H9 (cell line): Measurements from ENCODE around the gene CAVIN4. TPM values are rescaled to one million over a fixed set of nuclear protein-coding genes. Genes with fewer than 3 reads are reported as not detected.

Experiments used
- DNase-seq: peaks from one replicate; pipeline ENCODE4 v3.0.0-alpha.2; 2017
- H2AFZ ChIP-seq: one replicate; pipeline ENCODE4 v1.6.1; 2013; ENCODE audit warnings: mild to moderate bottlenecking, low read length, control low read depth, moderate library complexity
- H2AK5ac ChIP-seq: 2 replicates; pipeline ENCODE4 v1.6.1; 2013; ENCODE audit warnings: low read length, control low read depth, mixed read lengths; ENCODE audit not compliant: insufficient read length
- H2BK120ac ChIP-seq: one replicate; pipeline ENCODE4 v1.6.1; 2013; ENCODE audit warnings: low read depth, mild to moderate bottlenecking, low read length, control low read depth, inconsistent platforms; ENCODE audit not compliant: poor library complexity, severe bottlenecking
- H2BK12ac ChIP-seq: 2 replicates; pipeline ENCODE4 v1.6.1; 2013; ENCODE audit warnings: low read length, control low read depth, mixed read lengths, low read depth; ENCODE audit not compliant: insufficient read length
- H2BK15ac ChIP-seq: 2 replicates; pipeline ENCODE4 v1.6.1; 2013; ENCODE audit warnings: low read depth, low read length, control low read depth
- H2BK20ac ChIP-seq: one replicate; pipeline ENCODE4 v1.6.1; 2013; ENCODE audit warnings: low read depth, mild to moderate bottlenecking, low read length, control low read depth, inconsistent platforms; ENCODE audit not compliant: poor library complexity, severe bottlenecking
- H2BK5ac ChIP-seq: 2 replicates; pipeline ENCODE4 v1.6.1; 2013; ENCODE audit warnings: low read length, control low read depth, mixed read lengths; ENCODE audit not compliant: insufficient read length
- H3K14ac ChIP-seq: 2 replicates; pipeline ENCODE4 v1.6.1; 2013; ENCODE audit warnings: low read length, control low read depth; ENCODE audit not compliant: insufficient read depth
- H3K18ac ChIP-seq: 2 replicates; pipeline ENCODE4 v1.6.1; 2013; ENCODE audit warnings: low read depth, mild to moderate bottlenecking, mixed read lengths, low read length, control low read depth; ENCODE audit not compliant: insufficient read length
- H3K23ac ChIP-seq: 2 replicates; pipeline ENCODE4 v1.6.1; 2013; ENCODE audit warnings: low read length, control low read depth, mixed read lengths, low read depth; ENCODE audit not compliant: insufficient read length
- H3K23me2 ChIP-seq: 2 replicates; pipeline ENCODE4 v1.6.1; 2013; ENCODE audit warnings: low read depth, mild to moderate bottlenecking, mixed read lengths, low read length, control low read depth; ENCODE audit not compliant: insufficient read length, poor library complexity, severe bottlenecking
- H3K27ac ChIP-seq: 2 replicates; pipeline ENCODE4 v1.5.1; 2013; ENCODE audit warnings: low read length, control low read depth, mixed read lengths, low read depth; ENCODE audit not compliant: insufficient read length
- H3K27me3 ChIP-seq: 2 replicates; pipeline ENCODE4 v1.6.1; 2013; ENCODE audit warnings: low read length, control low read depth, inconsistent platforms; ENCODE audit not compliant: insufficient read depth
- H3K4ac ChIP-seq: 2 replicates; pipeline ENCODE4 v1.6.1; 2013; ENCODE audit warnings: low read depth, mild to moderate bottlenecking, control low read depth, inconsistent platforms, low read length, moderate library complexity
- H3K4me1 ChIP-seq: 2 replicates; pipeline ENCODE4 v1.6.1; 2013; ENCODE audit warnings: low read length, control low read depth, inconsistent platforms; ENCODE audit not compliant: insufficient read depth
- H3K4me2 ChIP-seq: 2 replicates; pipeline ENCODE4 v1.6.1; 2013; ENCODE audit warnings: low read length, control low read depth, mixed read lengths; ENCODE audit not compliant: insufficient read length, insufficient read depth
- H3K56ac ChIP-seq: 2 replicates; pipeline ENCODE4 v1.6.1; 2013; ENCODE audit warnings: low read depth, mild to moderate bottlenecking, mixed read lengths, low read length, control low read depth; ENCODE audit not compliant: insufficient read length
- H3K79me1 ChIP-seq: 2 replicates; pipeline ENCODE4 v1.6.1; 2013; ENCODE audit warnings: low read depth, mild to moderate bottlenecking, moderate library complexity, low read length, control low read depth, inconsistent platforms; ENCODE audit not compliant: insufficient read depth, poor library complexity, severe bottlenecking
- H3K79me2 ChIP-seq: 2 replicates; pipeline ENCODE4 v1.6.1; 2013; ENCODE audit warnings: low read length, control low read depth, inconsistent platforms; ENCODE audit not compliant: insufficient read depth
- H3K9ac ChIP-seq: 2 replicates; pipeline ENCODE4 v1.6.1; 2013; ENCODE audit warnings: low read length, control low read depth, mixed read lengths; ENCODE audit not compliant: insufficient read length; ENCODE audit errors: extremely low read depth
- H3K9me3 ChIP-seq: one replicate; pipeline ENCODE4 v1.6.1; 2013; ENCODE audit warnings: low read depth, low read length, inconsistent platforms; ENCODE audit not compliant: control insufficient read depth
- H3T11ph ChIP-seq: one replicate; pipeline ENCODE4 v1.6.1; 2013; ENCODE audit warnings: mild to moderate bottlenecking, low read length, control low read depth, inconsistent platforms
- H4K20me1 ChIP-seq: one replicate; pipeline ENCODE4 v1.6.1; 2013; ENCODE audit not compliant: control insufficient read depth, insufficient read length, insufficient read depth
- H4K5ac ChIP-seq: 2 replicates; pipeline ENCODE4 v1.6.1; 2013; ENCODE audit warnings: low read depth, mild to moderate bottlenecking, mixed read lengths, low read length, control low read depth; ENCODE audit not compliant: insufficient read length
- H4K8ac ChIP-seq: replicated peaks from 2 replicates; pipeline ENCODE4 v1.6.1; 2013; ENCODE audit warnings: low read length, control low read depth, mixed read lengths, low read depth; ENCODE audit not compliant: insufficient read length
- H4K91ac ChIP-seq: 2 replicates; pipeline ENCODE4 v1.6.1; 2013; ENCODE audit warnings: low read depth, mild to moderate bottlenecking, moderate library complexity, mixed read lengths, low read length, control low read depth; ENCODE audit not compliant: insufficient read length
- H3K27ac Mint-ChIP-seq, 3 experiments: 2 replicates in 2 of 3; 3 replicates in 1 of 3; pipeline ENCODE4 v1.8.0; 2020 to 2021; ENCODE audit warnings: mixed read lengths in 3 of 3, mild to moderate bottlenecking in 1 of 3, moderate library complexity in 1 of 3
- H3K27me3 Mint-ChIP-seq: 2 replicates; pipeline ENCODE4 v1.8.0; 2021; ENCODE audit warnings: low read depth, mild to moderate bottlenecking, moderate library complexity, mixed read lengths
- H3K36me3 Mint-ChIP-seq, 3 experiments: 2 replicates in 2 of 3; 3 replicates in 1 of 3; pipeline ENCODE4 v1.8.0; 2020 to 2021; ENCODE audit warnings: low read depth in 3 of 3, mixed read lengths in 3 of 3; ENCODE audit not compliant: insufficient read depth in 1 of 3
- H3K4me1 Mint-ChIP-seq, 2 experiments: 2 replicates each; pipeline ENCODE4 v1.8.0; 2020; ENCODE audit warnings: mixed read lengths in 2 of 2
- H3K4me3 Mint-ChIP-seq, 2 experiments: 2 replicates in 1 of 2; 3 replicates in 1 of 2; pipeline ENCODE4 v1.8.0; 2020 to 2021; ENCODE audit warnings: mild to moderate bottlenecking in 2 of 2, mixed read lengths in 2 of 2, moderate library complexity in 1 of 2
- H3K9me3 Mint-ChIP-seq, 2 experiments: 2 replicates in 1 of 2; 3 replicates in 1 of 2; pipeline ENCODE4 v1.8.0; 2020; ENCODE audit warnings: mild to moderate bottlenecking in 2 of 2, mixed read lengths in 2 of 2, moderate library complexity in 1 of 2
- WGBS: extraction: QIAGEN DNeasy Blood & Tissue Kit; methylation state at CpG from one replicate; pipeline ENCODE4 v1.1.7; 2013; ENCODE audit warnings: missing lambda C conversion rate, low lambda C conversion rate, mixed read lengths; ENCODE audit not compliant: insufficient read length; ENCODE audit errors: extremely low coverage; 5-methylcytosine and 5-hydroxymethylcytosine counted together
- total RNA-seq: library from RNA; stranded (reverse); gene quantifications from 2 replicates; pipeline ENCODE4 v1.2.1, GENCODE V29; 2021
- TF ChIP-seq, protein P1 (sequence below): fragments of 200-600 bp; sonication (generic); conservative IDR thresholded peaks from 3 replicates; pipeline ENCODE4 v1.8.0; 2021; ENCODE audit warnings: antibody characterized with exemption, mild to moderate bottlenecking

The CAVIN4 gene
- total RNA-seq, 1 experiment from 2014 or later, result 7.3 TPM

DNA sequence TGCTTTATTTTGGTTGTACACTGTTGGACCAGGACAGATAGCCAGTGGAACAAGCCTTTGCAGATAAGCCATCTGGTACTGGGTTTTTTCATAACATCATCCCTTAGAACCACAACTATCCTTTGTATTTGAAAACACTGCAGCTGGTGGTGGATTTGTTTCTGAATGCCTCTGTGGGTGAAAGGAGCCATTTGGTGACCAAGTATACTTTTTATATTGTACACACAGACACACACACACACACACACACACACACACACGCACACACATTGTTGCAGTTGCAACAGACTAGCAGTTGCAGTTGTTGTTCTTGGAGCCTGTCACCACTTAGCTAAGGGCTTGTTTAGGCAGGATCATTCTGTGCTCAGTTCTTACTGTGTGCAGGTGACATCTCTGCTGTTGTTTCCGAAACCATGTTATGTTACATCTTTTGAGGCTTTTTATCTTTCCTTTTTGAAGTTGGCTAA, 22.9 kb upstream of the CAVIN4 start:
- no peak overlapping the region for H3K18ac ChIP-seq
- H2BK20ac ChIP-seq, result no peak overlapping the region
- H2BK15ac ChIP-seq, result no peak overlapping the region
- no peaks in the 10 kb centered on the region for H3K4me1 ChIP-seq
- no peak overlapping the region for H4K5ac ChIP-seq
- no peaks in the 10 kb centered on the region for H3K27me3 ChIP-seq
- H3K27ac Mint-ChIP-seq, result no peak overlapping the region
- no CpG with 5 or more reads among the region's 2 CpGs for WGBS
- no peak overlapping the region for H3K14ac ChIP-seq
- H2AFZ ChIP-seq, result no peak overlapping the region
- no peak overlapping the region for H3T11ph ChIP-seq
- H3K4ac ChIP-seq, result no peak overlapping the region
- no peak overlapping the region for H3K9ac ChIP-seq
- H3K4me3 Mint-ChIP-seq, result no peak overlapping the region
- H3K36me3 Mint-ChIP-seq, result peaks cover 14 to 38% (median 29%) of the 10 kb centered on the region in 3 experiments; a peak in 6 of 7 replicates
- no peak overlapping the region for H2BK5ac ChIP-seq
- no peak overlapping the region for H4K8ac ChIP-seq
- H3K56ac ChIP-seq, result no peak overlapping the region
- H3K4me1 Mint-ChIP-seq, result no peaks in the 10 kb centered on the region
- no peaks in the 10 kb centered on the region for H3K79me1 ChIP-seq
- H3K9me3 Mint-ChIP-seq, result no peaks in the 10 kb centered on the region
- no peaks in the 10 kb centered on the region for H3K27me3 Mint-ChIP-seq
- no peak overlapping the region for H2BK120ac ChIP-seq
- no peak overlapping the region for H2AK5ac ChIP-seq
- no peak overlapping the region for H3K27ac ChIP-seq
- no peak overlapping the region for H2BK12ac ChIP-seq
- H3K23me2 ChIP-seq, result no peaks in the 10 kb centered on the region
- H3K79me2 ChIP-seq, result no peaks in the 10 kb centered on the region
- peaks cover 3% of the 10 kb centered on the region for H4K20me1 ChIP-seq
- H3K9me3 ChIP-seq, result no peaks in the 10 kb centered on the region
- H3K23ac ChIP-seq, result no peak overlapping the region
- DNase-seq, result no peak
- H3K4me2 ChIP-seq, result no peak overlapping the region
- TF ChIP-seq, protein P1, sequence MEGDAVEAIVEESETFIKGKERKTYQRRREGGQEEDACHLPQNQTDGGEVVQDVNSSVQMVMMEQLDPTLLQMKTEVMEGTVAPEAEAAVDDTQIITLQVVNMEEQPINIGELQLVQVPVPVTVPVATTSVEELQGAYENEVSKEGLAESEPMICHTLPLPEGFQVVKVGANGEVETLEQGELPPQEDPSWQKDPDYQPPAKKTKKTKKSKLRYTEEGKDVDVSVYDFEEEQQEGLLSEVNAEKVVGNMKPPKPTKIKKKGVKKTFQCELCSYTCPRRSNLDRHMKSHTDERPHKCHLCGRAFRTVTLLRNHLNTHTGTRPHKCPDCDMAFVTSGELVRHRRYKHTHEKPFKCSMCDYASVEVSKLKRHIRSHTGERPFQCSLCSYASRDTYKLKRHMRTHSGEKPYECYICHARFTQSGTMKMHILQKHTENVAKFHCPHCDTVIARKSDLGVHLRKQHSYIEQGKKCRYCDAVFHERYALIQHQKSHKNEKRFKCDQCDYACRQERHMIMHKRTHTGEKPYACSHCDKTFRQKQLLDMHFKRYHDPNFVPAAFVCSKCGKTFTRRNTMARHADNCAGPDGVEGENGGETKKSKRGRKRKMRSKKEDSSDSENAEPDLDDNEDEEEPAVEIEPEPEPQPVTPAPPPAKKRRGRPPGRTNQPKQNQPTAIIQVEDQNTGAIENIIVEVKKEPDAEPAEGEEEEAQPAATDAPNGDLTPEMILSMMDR, result no peak
- H4K91ac ChIP-seq, result no peak overlapping the region
